ENCODE data around the gene OR8H1.

OR8H1 gene

DNA sequence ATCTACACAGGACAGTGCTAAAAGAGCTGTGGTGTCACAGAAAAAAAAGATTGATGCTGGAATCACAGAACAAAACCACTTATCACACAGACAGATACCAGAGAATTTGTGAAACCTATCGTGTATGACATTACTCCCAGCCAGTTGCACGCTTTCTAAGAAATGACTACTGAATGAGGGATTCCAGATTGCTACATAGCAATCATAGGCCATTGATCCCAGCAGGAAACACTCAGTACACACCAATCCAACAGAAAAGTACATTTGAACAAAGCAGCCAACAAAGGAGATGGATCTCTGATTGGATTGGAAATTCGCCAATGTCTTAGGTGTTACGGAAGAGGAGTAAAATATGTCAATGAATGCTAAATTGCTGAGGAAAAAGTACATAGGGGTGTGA is 4.8 kb upstream of the OR8H1 start:
- no peak for DNase-seq (ENCODE audit: low read depth)
- TF ChIP-seq, protein P1, sequence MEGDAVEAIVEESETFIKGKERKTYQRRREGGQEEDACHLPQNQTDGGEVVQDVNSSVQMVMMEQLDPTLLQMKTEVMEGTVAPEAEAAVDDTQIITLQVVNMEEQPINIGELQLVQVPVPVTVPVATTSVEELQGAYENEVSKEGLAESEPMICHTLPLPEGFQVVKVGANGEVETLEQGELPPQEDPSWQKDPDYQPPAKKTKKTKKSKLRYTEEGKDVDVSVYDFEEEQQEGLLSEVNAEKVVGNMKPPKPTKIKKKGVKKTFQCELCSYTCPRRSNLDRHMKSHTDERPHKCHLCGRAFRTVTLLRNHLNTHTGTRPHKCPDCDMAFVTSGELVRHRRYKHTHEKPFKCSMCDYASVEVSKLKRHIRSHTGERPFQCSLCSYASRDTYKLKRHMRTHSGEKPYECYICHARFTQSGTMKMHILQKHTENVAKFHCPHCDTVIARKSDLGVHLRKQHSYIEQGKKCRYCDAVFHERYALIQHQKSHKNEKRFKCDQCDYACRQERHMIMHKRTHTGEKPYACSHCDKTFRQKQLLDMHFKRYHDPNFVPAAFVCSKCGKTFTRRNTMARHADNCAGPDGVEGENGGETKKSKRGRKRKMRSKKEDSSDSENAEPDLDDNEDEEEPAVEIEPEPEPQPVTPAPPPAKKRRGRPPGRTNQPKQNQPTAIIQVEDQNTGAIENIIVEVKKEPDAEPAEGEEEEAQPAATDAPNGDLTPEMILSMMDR (conservative IDR thresholded peaks at IDR 0.05; ENCODE audit: control insufficient read depth, insufficient read depth, low read depth, low read length), result no peak
- H3K4me3 ChIP-seq (ENCODE audit: control insufficient read depth, low read depth, low read length), result no peak overlapping the region

DNA sequence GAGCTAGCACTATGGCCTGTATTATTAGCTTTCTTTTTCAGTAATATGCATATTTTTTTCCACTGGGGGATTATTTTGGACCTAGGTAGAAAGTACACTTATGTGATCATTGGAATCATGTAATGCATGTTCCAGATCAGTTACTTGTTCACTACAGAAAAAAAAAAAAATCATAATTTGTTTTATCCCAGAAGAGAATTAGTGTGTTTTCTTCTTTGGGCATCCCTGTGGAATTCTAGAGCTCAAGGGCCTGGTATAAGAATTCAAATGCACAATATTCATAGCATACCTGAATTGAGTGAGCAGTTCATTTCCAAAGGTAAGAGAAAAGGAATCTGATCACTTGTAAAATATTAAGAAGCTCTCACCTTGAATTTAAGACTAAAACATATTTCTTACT is 18.2 kb downstream of the OR8H1 start, which contains the start of gene OR5T1:
OR5T1 (plus strand) TSS at position 301 of the 400 bp plus-strand sequence. CDS start 1,485 bp downstream, outside the sequence.
- no peak within 1 kb of the TSS for H3K4me3 ChIP-seq (ENCODE audit: control insufficient read depth, low read depth, low read length)
- DNase-seq (ENCODE audit: low read depth), result no peak
- TF ChIP-seq, protein P1 (conservative IDR thresholded peaks at IDR 0.05; ENCODE audit: control insufficient read depth, insufficient read depth, low read depth, low read length), result no peak

DNA sequence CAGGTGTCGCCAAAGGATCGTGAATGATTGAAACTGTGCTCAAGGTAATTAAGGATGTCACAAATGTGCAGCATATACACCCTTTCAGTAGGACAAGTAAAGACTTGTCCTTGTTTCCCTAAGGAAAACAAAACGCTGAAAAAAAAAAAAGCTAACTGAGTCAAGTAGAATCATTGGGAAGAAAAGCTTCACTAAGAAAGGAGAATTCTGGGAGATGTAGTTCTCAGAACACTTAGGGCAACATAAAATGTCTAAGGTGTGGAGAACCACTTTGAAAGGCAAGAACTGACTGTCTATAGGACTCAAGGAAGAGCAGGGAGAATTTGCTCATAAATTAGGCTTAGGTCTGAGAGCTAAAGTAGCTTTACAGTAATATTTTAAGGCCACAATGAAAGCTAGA is 21.0 kb downstream of the OR8H1 start:
- TF ChIP-seq, protein P1 (conservative IDR thresholded peaks at IDR 0.05; ENCODE audit: control insufficient read depth, insufficient read depth, low read depth, low read length), result no peak
- H3K4me3 ChIP-seq (ENCODE audit: control insufficient read depth, low read depth, low read length), result no peak overlapping the region

DNA sequence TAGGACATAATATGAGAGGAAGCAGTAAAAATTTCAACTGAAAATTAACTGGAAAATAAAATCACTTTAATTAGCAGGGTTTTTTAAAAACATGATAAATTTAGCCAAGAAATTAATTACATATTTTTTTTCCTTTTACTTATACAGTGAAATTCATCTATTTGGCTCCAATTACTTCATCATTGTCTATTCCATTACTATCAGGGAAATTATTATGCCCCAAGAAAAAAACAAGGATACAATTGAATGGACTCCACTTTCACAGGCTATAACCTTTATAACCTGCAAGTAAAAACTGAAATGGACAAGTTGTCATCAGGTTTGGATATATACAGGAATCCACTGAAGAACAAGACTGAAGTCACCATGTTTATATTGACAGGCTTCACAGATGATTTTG is 40.1 kb downstream of the OR8H1 start, which contains the start of gene OR5T3:
OR5T3 (plus strand) TSS at position 301 of the 400 bp plus-strand sequence; CDS start at position 301, 0 bp downstream.
- no peak within 1 kb of the TSS for H3K4me3 ChIP-seq (ENCODE audit: control insufficient read depth, low read depth, low read length)
- DNase-seq (ENCODE audit: low read depth), result no peak
- TF ChIP-seq, protein P1 (conservative IDR thresholded peaks at IDR 0.05; ENCODE audit: control insufficient read depth, insufficient read depth, low read depth, low read length), result no peak

More for the DNA sequence above, 21.0 kb downstream of the OR8H1 start:
- DNase-seq (ENCODE audit: low read depth), result no peak
